Endodermal cell (in vitro differentiated cells): Measurements from ENCODE around the gene KIRREL3. TPM values are rescaled to one million over a fixed set of nuclear protein-coding genes. Genes with fewer than 3 reads are reported as not detected.

ENCODE experiments used
- DNase-seq: peaks from one replicate; pipeline ENCODE4 v3.0.0-alpha.2; 2017
- H3K27ac ChIP-seq: 2 replicates; pipeline ENCODE4 v1.5.1; 2013; ENCODE audit warnings: mild to moderate bottlenecking, low read depth, low read length, moderate library complexity
- H3K27me3 ChIP-seq: 2 replicates; pipeline ENCODE4 v1.6.1; 2013; ENCODE audit warnings: mild to moderate bottlenecking, low read length, moderate library complexity; ENCODE audit not compliant: insufficient read depth, control insufficient read depth, poor library complexity, severe bottlenecking
- H3K36me3 ChIP-seq: 2 replicates; pipeline ENCODE4 v1.7.0; 2013; ENCODE audit warnings: mild to moderate bottlenecking, low read length, moderate library complexity; ENCODE audit not compliant: control insufficient read depth, insufficient read depth
- H3K4me1 ChIP-seq: one replicate; pipeline ENCODE4 v1.7.0; 2013; ENCODE audit warnings: low read length; ENCODE audit not compliant: control insufficient read depth, insufficient read depth
- H3K4me3 ChIP-seq: 2 replicates; pipeline ENCODE4 v1.5.1; 2013; ENCODE audit warnings: mild to moderate bottlenecking, low read length, moderate library complexity
- H3K9ac ChIP-seq: 2 replicates; pipeline ENCODE4 v1.6.1; 2013; ENCODE audit warnings: mild to moderate bottlenecking, low read length, moderate library complexity; ENCODE audit not compliant: poor library complexity, severe bottlenecking; ENCODE audit errors: extremely low read depth
- H3K9me3 ChIP-seq: 2 replicates; pipeline ENCODE4 v1.6.1; 2013; ENCODE audit warnings: mild to moderate bottlenecking, low read length, moderate library complexity; ENCODE audit not compliant: control insufficient read depth
- H3K27ac Mint-ChIP-seq: 2 replicates; pipeline ENCODE4 v1.8.0; 2020; ENCODE audit warnings: mixed read lengths
- H3K27me3 Mint-ChIP-seq: 2 replicates; pipeline ENCODE4 v1.8.0; 2021; ENCODE audit warnings: mild to moderate bottlenecking, mixed read lengths; ENCODE audit not compliant: insufficient read depth
- H3K36me3 Mint-ChIP-seq: 2 replicates; pipeline ENCODE4 v1.8.0; 2020; ENCODE audit warnings: low read depth, mixed read lengths
- H3K4me1 Mint-ChIP-seq: 2 replicates; pipeline ENCODE4 v1.8.0; 2020; ENCODE audit warnings: mixed read lengths
- H3K4me3 Mint-ChIP-seq: 2 replicates; pipeline ENCODE4 v1.8.0; 2020; ENCODE audit warnings: mild to moderate bottlenecking, moderate library complexity, mixed read lengths
- H3K9me3 Mint-ChIP-seq: 2 replicates; pipeline ENCODE4 v1.8.0; 2020; ENCODE audit warnings: mild to moderate bottlenecking, mixed read lengths
- WGBS, 2 experiments: methylation state at CpG; one replicate each; pipeline versions ENCODE4 v1.1.5 to v1.1.7; 2013; ENCODE audit warnings: missing lambda C conversion rate in 2 of 2, mixed read lengths in 1 of 2; ENCODE audit not compliant: insufficient coverage in 1 of 2, insufficient read length in 1 of 2; 5-methylcytosine and 5-hydroxymethylcytosine counted together
- total RNA-seq, 2 donors: library from RNA; stranded (reverse); fragmentation: NEBNext Ultra II Directional in 1 of 2; extraction: Animal tissue kit (Norgen Biotek cat#: 25700) in 1 of 2; gene quantifications; 2 replicates in 1 of 2; 3 replicates in 1 of 2; pipeline ENCODE4 v1.2.1, GENCODE V29; 2021
- TF ChIP-seq, protein P1 (sequence below): fragments of 200-600 bp; sonication (generic); conservative IDR thresholded peaks from 2 replicates; pipeline ENCODE4 v1.5.0; 2021; ENCODE audit warnings: antibody characterized with exemption, mild to moderate bottlenecking

Gene KIRREL3
- total RNA-seq, 2 donors from 2014 or later, result 1.1 to 1.4 TPM

DNA sequence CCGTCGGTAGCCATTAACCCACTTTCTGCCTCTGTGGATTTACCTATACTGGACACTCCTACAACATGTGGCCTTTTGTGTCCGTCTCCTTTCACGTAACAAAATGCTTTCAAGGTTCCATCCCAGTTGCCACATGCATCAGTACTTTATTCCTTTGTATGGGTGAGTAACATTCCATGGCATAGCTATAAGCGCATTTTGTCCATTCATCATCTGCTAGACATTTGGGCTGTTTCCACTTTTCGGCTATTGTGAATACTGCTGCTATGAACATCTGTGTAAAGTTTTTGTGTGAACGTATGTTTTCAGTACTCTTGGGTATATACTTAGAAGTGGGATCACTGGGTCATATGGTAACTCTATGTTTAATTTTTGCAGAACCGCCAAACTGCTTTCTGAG, 387.9 kb downstream of the KIRREL3 start:
- H3K27ac Mint-ChIP-seq, result no peak overlapping the region
- Histone ChIP-seq H3K9me3 (no peaks in the 10 kb centered on the region), H3K27me3 (no peaks in the 10 kb centered on the region), H3K36me3 (no peaks in the 10 kb centered on the region), H3K9ac (no peak overlapping the region), H3K27ac (no peak overlapping the region), H3K4me3 (no peak overlapping the region), H3K4me1 (peaks cover 2% of the 10 kb centered on the region)
- H3K36me3 Mint-ChIP-seq, result no peaks in the 10 kb centered on the region
- peaks cover 7% of the 10 kb centered on the region for H3K4me1 Mint-ChIP-seq
- no peaks in the 10 kb centered on the region for H3K9me3 Mint-ChIP-seq
- no peak for DNase-seq
- TF ChIP-seq, protein P1, sequence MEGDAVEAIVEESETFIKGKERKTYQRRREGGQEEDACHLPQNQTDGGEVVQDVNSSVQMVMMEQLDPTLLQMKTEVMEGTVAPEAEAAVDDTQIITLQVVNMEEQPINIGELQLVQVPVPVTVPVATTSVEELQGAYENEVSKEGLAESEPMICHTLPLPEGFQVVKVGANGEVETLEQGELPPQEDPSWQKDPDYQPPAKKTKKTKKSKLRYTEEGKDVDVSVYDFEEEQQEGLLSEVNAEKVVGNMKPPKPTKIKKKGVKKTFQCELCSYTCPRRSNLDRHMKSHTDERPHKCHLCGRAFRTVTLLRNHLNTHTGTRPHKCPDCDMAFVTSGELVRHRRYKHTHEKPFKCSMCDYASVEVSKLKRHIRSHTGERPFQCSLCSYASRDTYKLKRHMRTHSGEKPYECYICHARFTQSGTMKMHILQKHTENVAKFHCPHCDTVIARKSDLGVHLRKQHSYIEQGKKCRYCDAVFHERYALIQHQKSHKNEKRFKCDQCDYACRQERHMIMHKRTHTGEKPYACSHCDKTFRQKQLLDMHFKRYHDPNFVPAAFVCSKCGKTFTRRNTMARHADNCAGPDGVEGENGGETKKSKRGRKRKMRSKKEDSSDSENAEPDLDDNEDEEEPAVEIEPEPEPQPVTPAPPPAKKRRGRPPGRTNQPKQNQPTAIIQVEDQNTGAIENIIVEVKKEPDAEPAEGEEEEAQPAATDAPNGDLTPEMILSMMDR, result no peak
- H3K27me3 Mint-ChIP-seq, result peaks cover 10% of the 10 kb centered on the region
- WGBS, 2 experiments, result 90 to 97% methylated on average over 5 to 8 of the region's 8 CpGs
- no peak overlapping the region for H3K4me3 Mint-ChIP-seq

DNA sequence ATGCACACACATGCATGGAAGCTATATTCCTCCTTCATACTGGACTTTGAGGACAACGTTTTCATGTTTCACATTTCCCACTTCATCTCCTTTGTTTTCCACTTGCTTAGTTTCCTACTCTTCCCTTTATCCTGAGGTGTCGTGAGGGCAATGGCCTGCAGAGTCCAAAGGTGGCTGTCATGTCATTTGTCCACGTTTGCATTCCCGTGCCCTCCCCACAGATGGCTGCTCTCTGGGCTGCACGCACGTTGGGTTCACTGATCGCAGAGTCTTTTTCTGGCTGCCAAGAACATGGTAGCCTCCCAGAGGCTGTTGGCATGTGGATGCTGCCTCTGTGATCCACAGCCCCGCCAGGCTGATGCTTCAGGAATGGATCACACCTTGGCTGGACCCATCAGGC, 389.1 kb downstream of the KIRREL3 start:
- peaks cover 10% of the 10 kb centered on the region for H3K27me3 Mint-ChIP-seq
- no peak overlapping the region for H3K4me3 ChIP-seq
- no peak overlapping the region for H3K27ac Mint-ChIP-seq
- no peaks in the 10 kb centered on the region for H3K36me3 Mint-ChIP-seq
- peaks cover 5% of the 10 kb centered on the region for H3K4me1 ChIP-seq
- no peaks in the 10 kb centered on the region for H3K36me3 ChIP-seq
- H3K27me3 ChIP-seq, result no peaks in the 10 kb centered on the region
- H3K27ac ChIP-seq, result no peak overlapping the region
- H3K9me3 ChIP-seq, result no peaks in the 10 kb centered on the region
- TF ChIP-seq, protein P1, result no peak
- peaks cover 19% of the 10 kb centered on the region for H3K4me1 Mint-ChIP-seq
- DNase-seq, result no peak
- 93 to 96% methylated on average over 7 to 8 of the region's 8 CpGs for WGBS, 2 experiments
- no peak overlapping the region for H3K4me3 Mint-ChIP-seq
- H3K9me3 Mint-ChIP-seq, result no peaks in the 10 kb centered on the region
- no peak overlapping the region for H3K9ac ChIP-seq

DNA sequence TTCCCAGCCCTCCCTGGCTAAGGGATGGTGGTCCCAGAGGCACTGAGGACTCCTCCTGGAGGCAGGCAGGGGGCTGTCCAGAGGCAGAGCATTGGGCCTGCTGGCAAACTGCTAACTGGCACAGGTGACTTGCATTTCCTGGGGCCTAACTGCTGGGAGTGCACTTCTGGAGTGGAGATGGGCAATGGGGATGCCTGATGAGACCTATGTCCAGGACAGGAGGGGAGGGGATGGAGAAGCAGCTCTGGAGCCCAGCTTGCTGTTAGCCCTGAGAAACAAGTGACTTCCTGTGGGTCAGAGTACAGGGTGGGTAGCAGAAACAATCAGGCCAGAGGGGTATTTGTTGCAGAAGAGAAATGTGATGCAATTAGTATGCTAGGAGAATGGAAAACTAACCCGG, 391.9 kb downstream of the KIRREL3 start:
- no peak overlapping the region for H3K4me3 Mint-ChIP-seq
- H3K27me3 ChIP-seq, result no peaks in the 10 kb centered on the region
- H3K4me3 ChIP-seq, result no peak overlapping the region
- no peak overlapping the region for H3K9ac ChIP-seq
- H3K36me3 ChIP-seq, result no peaks in the 10 kb centered on the region
- peaks cover 20% of the 10 kb centered on the region for H3K4me1 Mint-ChIP-seq
- H3K27ac ChIP-seq, result no peak overlapping the region
- no peaks in the 10 kb centered on the region for H3K9me3 ChIP-seq
- H3K27ac Mint-ChIP-seq, result no peak overlapping the region
- no peaks in the 10 kb centered on the region for H3K9me3 Mint-ChIP-seq
- peak; percentile 63 for DNase-seq
- H3K27me3 Mint-ChIP-seq, result peaks cover 15% of the 10 kb centered on the region
- no peaks in the 10 kb centered on the region for H3K36me3 Mint-ChIP-seq
- TF ChIP-seq, protein P1, result no peak
- WGBS, 2 experiments, result 71 to 96% methylated on average over 1 of the region's 1 CpG
- peaks cover 5% of the 10 kb centered on the region for H3K4me1 ChIP-seq
